Fibroblast of villous mesenchyme (primary cell): ENCODE measurements around the gene ACAN. TPM values are rescaled to one million over a fixed set of nuclear protein-coding genes. Genes with fewer than 3 reads are reported as not detected.

ENCODE experiments used
- DNase-seq: peaks from one replicate; pipeline ENCODE4 v3.0.0-alpha.2; 2010; ENCODE audit warnings: low read depth
- H3K4me3 ChIP-seq: 2 replicates; pipeline ENCODE4 v1.5.1; 2011; ENCODE audit warnings: low read depth, mild to moderate bottlenecking, low read length
- CTCF ChIP-seq: IDR thresholded peaks from 2 replicates; pipeline ENCODE4 v1.5.1; 2012; ENCODE audit warnings: low read depth, mild to moderate bottlenecking, low read length; ENCODE audit not compliant: insufficient read depth
- total RNA-seq: library from RNA; depleted of rRNA; stranded (reverse); fragments of >200 nt; gene quantifications from 2 replicates; pipeline ENCODE4 v1.2.3, GENCODE V29; 2012

Gene ACAN
- total RNA-seq, result 1.6 TPM in 1 of 2 replicates, not detected in the other

- DNase-seq, result no peak
- no peak for TF ChIP-seq CTCF
- H3K4me3 ChIP-seq, result no peak within 1 kb of the TSS
These were observed at the start of gene ACAN for GRCh38 chr15:88803241-88803919. TSS of gene ACAN (plus strand) at chr15:88803436. CDS start at chr15:88836207, 32,771 bp downstream.

GRCh38 chr15:88756521-88756920, 46.7 kb upstream of the ACAN start:
- TF ChIP-seq CTCF, result no peak
- H3K4me3 ChIP-seq, result no peak overlapping the region
- no peak for DNase-seq

- DNase-seq, result no peak
- no peak for TF ChIP-seq CTCF
- H3K4me3 ChIP-seq, result no peak overlapping the region
These were observed 46.3 kb upstream of the ACAN start for GRCh38 chr15:88756921-88757320.

GRCh38 chr15:88759872-88760271, 43.4 kb upstream of the ACAN start:
- TF ChIP-seq CTCF, result no peak
- no peak overlapping the region for H3K4me3 ChIP-seq
- DNase-seq, result no peak

- DNase-seq, result no peak
- no peak for TF ChIP-seq CTCF
- no peak overlapping the region for H3K4me3 ChIP-seq
These were observed 38.8 kb upstream of the ACAN start for GRCh38 chr15:88764448-88764847.

GRCh38 chr15:88765212-88765611, 38.0 kb upstream of the ACAN start:
- TF ChIP-seq CTCF, result no peak
- no peak for DNase-seq
- H3K4me3 ChIP-seq, result no peak overlapping the region
